ENCODE data around the gene TOP1.

Gene TOP1

GRCh38 chr20:41027872-41028358 is 707 bp upstream of the TOP1 start:
- Histone ChIP-seq H3K9me3 (ENCODE audit: control insufficient read depth, low read length) (no peaks in the 10 kb centered on the region), H3K27me3 (replicated peaks; ENCODE audit: control insufficient read depth, insufficient read depth, low read length) (no peaks in the 10 kb centered on the region), H3K4me3 (ENCODE audit: low read length) (peak overlapping the region; percentile 77), H3K4me1 (ENCODE audit: control insufficient read depth, insufficient read depth, low read length) (peaks cover 33% of the 10 kb centered on the region), H3K9ac (ENCODE audit: low read length) (peak overlapping the region; percentile 80), H3K36me3 (ENCODE audit: control insufficient read depth, insufficient read depth, low read length, severe bottlenecking) (no peaks in the 10 kb centered on the region)
- no peak for DNase-seq (ENCODE audit: low read depth)

GRCh38 chr20:41029150-41029901 is 704 bp downstream of the TOP1 start:
- Histone ChIP-seq H3K36me3 (ENCODE audit: control insufficient read depth, insufficient read depth, low read length, severe bottlenecking) (no peaks in the 10 kb centered on the region), H3K9me3 (ENCODE audit: control insufficient read depth, low read length) (no peaks in the 10 kb centered on the region), H3K9ac (ENCODE audit: low read length) (peak overlapping the region; percentile 96), H3K27me3 (replicated peaks; ENCODE audit: control insufficient read depth, insufficient read depth, low read length) (no peaks in the 10 kb centered on the region), H3K4me1 (ENCODE audit: control insufficient read depth, insufficient read depth, low read length) (peaks cover 45% of the 10 kb centered on the region), H3K4me3 (ENCODE audit: low read length) (peak overlapping the region; percentile 92)
- peak; percentile 60 for DNase-seq (ENCODE audit: low read depth)

- no peaks in the 10 kb centered on the region for H3K9me3 ChIP-seq (ENCODE audit: control insufficient read depth, low read length)
- peaks cover 47% of the 10 kb centered on the region for H3K4me1 ChIP-seq (ENCODE audit: control insufficient read depth, insufficient read depth, low read length)
- no peak for DNase-seq (ENCODE audit: low read depth)
- H3K9ac ChIP-seq (ENCODE audit: low read length), result peak overlapping the region; percentile 96
- H3K27me3 ChIP-seq (replicated peaks; ENCODE audit: control insufficient read depth, insufficient read depth, low read length), result no peaks in the 10 kb centered on the region
- no peaks in the 10 kb centered on the region for H3K36me3 ChIP-seq (ENCODE audit: control insufficient read depth, insufficient read depth, low read length, severe bottlenecking)
- peak overlapping the region; percentile 92 for H3K4me3 ChIP-seq (ENCODE audit: low read length)
Observed at GRCh38 chr20:41030061-41030460, 1.4 kb downstream of the TOP1 start.

GRCh38 chr20:41030531-41031242 is 2.1 kb downstream of the TOP1 start:
- H3K4me3 ChIP-seq (ENCODE audit: low read length), result peak overlapping the region; percentile 92
- H3K36me3 ChIP-seq (ENCODE audit: control insufficient read depth, insufficient read depth, low read length, severe bottlenecking), result no peaks in the 10 kb centered on the region
- no peak overlapping the region for H3K9ac ChIP-seq (ENCODE audit: low read length)
- H3K4me1 ChIP-seq (ENCODE audit: control insufficient read depth, insufficient read depth, low read length), result peaks cover 47% of the 10 kb centered on the region
- DNase-seq (ENCODE audit: low read depth), result peak; percentile 75
- no peaks in the 10 kb centered on the region for H3K9me3 ChIP-seq (ENCODE audit: control insufficient read depth, low read length)
- H3K27me3 ChIP-seq (replicated peaks; ENCODE audit: control insufficient read depth, insufficient read depth, low read length), result no peaks in the 10 kb centered on the region

GRCh38 chr20:41031243-41031619 is 2.6 kb downstream of the TOP1 start:
- Histone ChIP-seq H3K27me3 (replicated peaks; ENCODE audit: control insufficient read depth, insufficient read depth, low read length) (no peaks in the 10 kb centered on the region), H3K9ac (ENCODE audit: low read length) (no peak overlapping the region), H3K9me3 (ENCODE audit: control insufficient read depth, low read length) (no peaks in the 10 kb centered on the region), H3K36me3 (ENCODE audit: control insufficient read depth, insufficient read depth, low read length, severe bottlenecking) (no peaks in the 10 kb centered on the region), H3K4me3 (ENCODE audit: low read length) (peak overlapping the region; percentile 92), H3K4me1 (ENCODE audit: control insufficient read depth, insufficient read depth, low read length) (peaks cover 47% of the 10 kb centered on the region)
- no peak for DNase-seq (ENCODE audit: low read depth)

- H3K9ac ChIP-seq (ENCODE audit: low read length), result no peak overlapping the region
- peaks cover 47% of the 10 kb centered on the region for H3K4me1 ChIP-seq (ENCODE audit: control insufficient read depth, insufficient read depth, low read length)
- no peak for DNase-seq (ENCODE audit: low read depth)
- no peak overlapping the region for H3K4me3 ChIP-seq (ENCODE audit: low read length)
- no peaks in the 10 kb centered on the region for H3K36me3 ChIP-seq (ENCODE audit: control insufficient read depth, insufficient read depth, low read length, severe bottlenecking)
- no peaks in the 10 kb centered on the region for H3K9me3 ChIP-seq (ENCODE audit: control insufficient read depth, low read length)
- H3K27me3 ChIP-seq (replicated peaks; ENCODE audit: control insufficient read depth, insufficient read depth, low read length), result no peaks in the 10 kb centered on the region
Observed at GRCh38 chr20:41032271-41032670, 3.6 kb downstream of the TOP1 start.

- Histone ChIP-seq H3K4me3 (ENCODE audit: low read length) (no peak overlapping the region), H3K4me1 (ENCODE audit: control insufficient read depth, insufficient read depth, low read length) (peaks cover 49% of the 10 kb centered on the region), H3K9me3 (ENCODE audit: control insufficient read depth, low read length) (no peaks in the 10 kb centered on the region), H3K9ac (ENCODE audit: low read length) (no peak overlapping the region), H3K27me3 (replicated peaks; ENCODE audit: control insufficient read depth, insufficient read depth, low read length) (no peaks in the 10 kb centered on the region), H3K36me3 (ENCODE audit: control insufficient read depth, insufficient read depth, low read length, severe bottlenecking) (no peaks in the 10 kb centered on the region)
- no peak for DNase-seq (ENCODE audit: low read depth)
Observed at GRCh38 chr20:41034239-41034638, 5.6 kb downstream of the TOP1 start.

GRCh38 chr20:41035207-41035606 is 6.6 kb downstream of the TOP1 start:
- Histone ChIP-seq H3K9ac (ENCODE audit: low read length) (no peak overlapping the region), H3K4me1 (ENCODE audit: control insufficient read depth, insufficient read depth, low read length) (peaks cover 45% of the 10 kb centered on the region), H3K36me3 (ENCODE audit: control insufficient read depth, insufficient read depth, low read length, severe bottlenecking) (no peaks in the 10 kb centered on the region), H3K9me3 (ENCODE audit: control insufficient read depth, low read length) (no peaks in the 10 kb centered on the region), H3K27me3 (replicated peaks; ENCODE audit: control insufficient read depth, insufficient read depth, low read length) (no peaks in the 10 kb centered on the region), H3K4me3 (ENCODE audit: low read length) (no peak overlapping the region)
- no peak for DNase-seq (ENCODE audit: low read depth)

GRCh38 chr20:41037179-41037578 is 8.6 kb downstream of the TOP1 start:
- Histone ChIP-seq H3K4me1 (ENCODE audit: control insufficient read depth, insufficient read depth, low read length) (peaks cover 27% of the 10 kb centered on the region), H3K9ac (ENCODE audit: low read length) (no peak overlapping the region), H3K9me3 (ENCODE audit: control insufficient read depth, low read length) (no peaks in the 10 kb centered on the region), H3K4me3 (ENCODE audit: low read length) (no peak overlapping the region), H3K36me3 (ENCODE audit: control insufficient read depth, insufficient read depth, low read length, severe bottlenecking) (no peaks in the 10 kb centered on the region), H3K27me3 (replicated peaks; ENCODE audit: control insufficient read depth, insufficient read depth, low read length) (no peaks in the 10 kb centered on the region)
- no peak for DNase-seq (ENCODE audit: low read depth)

- peaks cover 17% of the 10 kb centered on the region for H3K4me1 ChIP-seq (ENCODE audit: control insufficient read depth, insufficient read depth, low read length)
- H3K9me3 ChIP-seq (ENCODE audit: control insufficient read depth, low read length), result no peaks in the 10 kb centered on the region
- no peaks in the 10 kb centered on the region for H3K36me3 ChIP-seq (ENCODE audit: control insufficient read depth, insufficient read depth, low read length, severe bottlenecking)
- DNase-seq (ENCODE audit: low read depth), result no peak
- no peaks in the 10 kb centered on the region for H3K27me3 ChIP-seq (replicated peaks; ENCODE audit: control insufficient read depth, insufficient read depth, low read length)
- H3K4me3 ChIP-seq (ENCODE audit: low read length), result no peak overlapping the region
- no peak overlapping the region for H3K9ac ChIP-seq (ENCODE audit: low read length)
Observed at GRCh38 chr20:41038149-41038877, 9.7 kb downstream of the TOP1 start.

- Histone ChIP-seq H3K27me3 (replicated peaks; ENCODE audit: control insufficient read depth, insufficient read depth, low read length) (no peaks in the 10 kb centered on the region), H3K9me3 (ENCODE audit: control insufficient read depth, low read length) (no peaks in the 10 kb centered on the region), H3K36me3 (ENCODE audit: control insufficient read depth, insufficient read depth, low read length, severe bottlenecking) (no peaks in the 10 kb centered on the region), H3K4me1 (ENCODE audit: control insufficient read depth, insufficient read depth, low read length) (peaks cover 11% of the 10 kb centered on the region), H3K4me3 (ENCODE audit: low read length) (no peak overlapping the region), H3K9ac (ENCODE audit: low read length) (no peak overlapping the region)
- DNase-seq (ENCODE audit: low read depth), result no peak
Observed at GRCh38 chr20:41038878-41039404, 10.3 kb downstream of the TOP1 start.

Data from adipocyte (in vitro differentiated cells).